ENCODE results near the gene PITPNM2.

GRCh38 chr12:123118497-123118896 lies 32.4 kb downstream of the PITPNM2 start:
- TF ChIP-seq PATZ1 (CRISPR knock-in tag; IDR thresholded peaks at IDR 0.05; ENCODE audit: borderline replicate concordance) = no peak
- no peak for TF ChIP-seq CSDC2 (CRISPR knock-in tag; IDR thresholded peaks at IDR 0.05)
- TF ChIP-seq ZC3H10 (CRISPR knock-in tag; IDR thresholded peaks at IDR 0.05) = no peak
- no peak for TF ChIP-seq CREB5 (CRISPR knock-in tag; IDR thresholded peaks at IDR 0.05; ENCODE audit: low read depth)
